RWPE1 (cell line): ENCODE data around the gene CCL2.

ENCODE experiments used
- CTCF ChIA-PET: fragments of 350-600 bp; sonication (Branson Sonifier 250); formaldehyde crosslinking; extraction: SDS; loops from one replicate; lab custom pipeline; 2021; lab: Yijun Ruan, JAX
- POLR2A ChIA-PET: fragments of 400-600 bp; formaldehyde crosslinking; extraction: SDS; loops from one replicate; lab custom pipeline; 2020; ENCODE audit warnings: antibody characterized with exemption; ENCODE audit not compliant: low non-redundant PET; lab: Yijun Ruan, JAX
- DNase-seq: peaks from one replicate; pipeline ENCODE4 v3.0.0; 2012; ENCODE audit warnings: low spot score
- H3K27ac ChIP-seq: fragments of 450-650 bp; 2 replicates; pipeline ENCODE4 v1.5.1; 2017
- CTCF ChIP-seq: fragments of 450-650 bp; conservative IDR thresholded peaks from 2 replicates; pipeline ENCODE4 v1.5.1; 2017; ENCODE audit warnings: low read depth, mild to moderate bottlenecking

The CCL2 gene

GRCh38 chr17:34287875-34288274, 32.8 kb downstream of the CCL2 start:
- no peak for TF ChIP-seq CTCF
- H3K27ac ChIP-seq = no peak overlapping the region
- CTCF ChIA-PET = no interaction called here
- POLR2A ChIA-PET = no interaction called here
- no peak for DNase-seq

GRCh38 chr17:34290586-34290985, 35.5 kb downstream of the CCL2 start:
- CTCF ChIA-PET = interaction anchor here (1.2 kb wide), 1 partner anchor 71 kb away, joined by 3 read pairs; no protein-coding TSS in a partner anchor
- no peak for DNase-seq
- TF ChIP-seq CTCF = no peak
- H3K27ac ChIP-seq = no peak overlapping the region
- POLR2A ChIA-PET = no interaction called here

- CTCF ChIA-PET = interaction anchor here (0.6 kb wide), 2 partner anchors 380 to 1844 kb away, joined by 3 to 4 read pairs; no protein-coding TSS in a partner anchor
- DNase-seq = no peak
- POLR2A ChIA-PET = no interaction called here
- H3K27ac ChIP-seq = no peak overlapping the region
- TF ChIP-seq CTCF = no peak
Observed at GRCh38 chr17:34291721-34292348, 36.8 kb downstream of the CCL2 start.

GRCh38 chr17:34299027-34299426, 43.9 kb downstream of the CCL2 start:
- ChIA-PET POLR2A (no interaction called here), CTCF (interaction anchor here (1.0 kb wide), 1 partner anchor 128 kb away, joined by 3 read pairs; no protein-coding TSS in a partner anchor)
- no peak for TF ChIP-seq CTCF

GRCh38 chr17:34299956-34300577, 45.0 kb downstream of the CCL2 start:
- no peak overlapping the region for H3K27ac ChIP-seq
- POLR2A ChIA-PET = no interaction called here
- TF ChIP-seq CTCF = no peak
- no peak for DNase-seq
- CTCF ChIA-PET = interaction anchor here (0.6 kb wide), 1 partner anchor 1295 kb away, joined by 5 read pairs; no protein-coding TSS in a partner anchor

More at GRCh38 chr17:34299027-34299426, 43.9 kb downstream of the CCL2 start:
- H3K27ac ChIP-seq = no peak overlapping the region
- DNase-seq = no peak

GRCh38 chr17:34300652-34301370, 45.7 kb downstream of the CCL2 start:
- ChIA-PET POLR2A (no interaction called here), CTCF (interaction anchor here (0.6 kb wide), 1 partner anchor 1296 kb away, joined by 5 read pairs; no protein-coding TSS in a partner anchor)
- no peak overlapping the region for H3K27ac ChIP-seq
- no peak for DNase-seq
- TF ChIP-seq CTCF = no peak
